MCF 10A (cell line): ENCODE data around the gene PLA2G3. TPM values are rescaled to one million over a fixed set of nuclear protein-coding genes. Genes with fewer than 3 reads are reported as not detected.

Experiments used
- BruUV-seq: library from RNA; stranded (reverse); fragments of 400-500 nt; replicated peaks from 2 replicates; lab custom pipeline; 2021; lab: Mats Ljungman, UMichigan
- CTCF ChIA-PET: fragments of 300-600 bp; sonication (Branson Sonifier 250); formaldehyde crosslinking; extraction: SDS; loops from one replicate; lab custom pipeline; 2021; ENCODE audit warnings: antibody characterized with exemption, inconsistent platforms; lab: Yijun Ruan, JAX
- POLR2A ChIA-PET: fragments of 300-600, 350-650 bp; sonication (Branson Sonifier 250); formaldehyde crosslinking; extraction: SDS; loops from one replicate; lab custom pipeline; 2020; ENCODE audit warnings: antibody characterized with exemption, inconsistent platforms; lab: Yijun Ruan, JAX
- DNase-seq: peaks from one replicate; pipeline ENCODE4 v3.0.0-alpha.2; 2018; ENCODE audit not compliant: unreplicated experiment
- H3K27ac Mint-ChIP-seq: one replicate; pipeline ENCODE4 v1.8.0; 2022; ENCODE audit warnings: mild to moderate bottlenecking, low read depth, mixed read lengths; ENCODE audit not compliant: unreplicated experiment
- H3K27me3 Mint-ChIP-seq: one replicate; pipeline ENCODE4 v1.8.0; 2022; ENCODE audit warnings: mixed read lengths; ENCODE audit not compliant: insufficient read depth, unreplicated experiment
- H3K36me3 Mint-ChIP-seq: one replicate; pipeline ENCODE4 v1.8.0; 2022; ENCODE audit warnings: mild to moderate bottlenecking, moderate library complexity, mixed read lengths; ENCODE audit not compliant: insufficient read depth, unreplicated experiment
- H3K4me1 Mint-ChIP-seq: one replicate; pipeline ENCODE4 v1.8.0; 2022; ENCODE audit warnings: mixed read lengths; ENCODE audit not compliant: insufficient read depth, unreplicated experiment
- H3K4me3 Mint-ChIP-seq: one replicate; pipeline ENCODE4 v1.8.0; 2022; ENCODE audit warnings: mild to moderate bottlenecking, moderate library complexity, mixed read lengths; ENCODE audit not compliant: unreplicated experiment
- H3K9me3 Mint-ChIP-seq: one replicate; pipeline ENCODE4 v1.8.0; 2022; ENCODE audit warnings: mixed read lengths; ENCODE audit not compliant: unreplicated experiment
- CTCF ChIP-seq: fragments of 200-600 bp; IDR thresholded peaks from one replicate; pipeline ENCODE4 v1.8.0; 2022; ENCODE audit warnings: antibody characterized with exemption, mild to moderate bottlenecking; ENCODE audit not compliant: unreplicated experiment
- intact Hi-C: fragments of 100-400 bp; cut with micrococcal nuclease; formaldehyde crosslinking; loops from 2 replicates; pipeline ENCODE4 v1.14.1; 2022
- total RNA-seq: library from RNA; stranded (reverse); gene quantifications from 2 replicates; pipeline ENCODE4 v1.2.3, GENCODE V29; 2022

Gene PLA2G3
- total RNA-seq, 1 experiment from 2014 or later = not detected

GRCh38 chr22:31121403-31121802 is 18.9 kb downstream of the PLA2G3 start:
- no peak for DNase-seq
- CTCF ChIA-PET = interaction anchor here (0.6 to 1.4 kb wide), 2 partner anchors 13 to 37 kb away, joined by 3 to 7 read pairs; no protein-coding TSS in a partner anchor
- Mint-ChIP-seq H3K4me3 (no peak overlapping the region), H3K4me1 (peaks cover 5% of the 10 kb centered on the region), H3K27ac (no peak overlapping the region), H3K36me3 (no peaks in the 10 kb centered on the region), H3K9me3 (no peaks in the 10 kb centered on the region), H3K27me3 (no peaks in the 10 kb centered on the region)
- BruUV-seq = no TSS peak
- intact Hi-C loops = no loop called here
- TF ChIP-seq CTCF = no peak
- POLR2A ChIA-PET = interaction anchor here (0.7 kb wide), 1 partner anchor 38 kb away, joined by 3 read pairs; the partner anchor contains the start of gene RNF185

GRCh38 chr22:31120642-31121041 is 19.7 kb downstream of the PLA2G3 start:
- H3K27ac Mint-ChIP-seq = no peak overlapping the region
- intact Hi-C loops = no loop called here
- no peaks in the 10 kb centered on the region for H3K36me3 Mint-ChIP-seq
- TF ChIP-seq CTCF = no peak
- H3K27me3 Mint-ChIP-seq = no peaks in the 10 kb centered on the region
- no peak for DNase-seq
- BruUV-seq = no TSS peak
- no peak overlapping the region for H3K4me3 Mint-ChIP-seq
- ChIA-PET POLR2A (no interaction called here), CTCF (no interaction called here)
- peaks cover 5% of the 10 kb centered on the region for H3K4me1 Mint-ChIP-seq
- no peaks in the 10 kb centered on the region for H3K9me3 Mint-ChIP-seq

GRCh38 chr22:31120230-31120629 is 20.1 kb downstream of the PLA2G3 start:
- H3K4me3 Mint-ChIP-seq = no peak overlapping the region
- BruUV-seq = no TSS peak
- peaks cover 5% of the 10 kb centered on the region for H3K4me1 Mint-ChIP-seq
- H3K27me3 Mint-ChIP-seq = no peaks in the 10 kb centered on the region
- ChIA-PET CTCF (no interaction called here), POLR2A (interaction anchor here (0.7 kb wide), 1 partner anchor 13 kb away, joined by 3 read pairs; the partner anchor contains the start of gene SELENOM)
- no peak for DNase-seq
- no peaks in the 10 kb centered on the region for H3K9me3 Mint-ChIP-seq
- no peak overlapping the region for H3K27ac Mint-ChIP-seq
- intact Hi-C loops = no loop called here
- no peaks in the 10 kb centered on the region for H3K36me3 Mint-ChIP-seq
- no peak for TF ChIP-seq CTCF

- intact Hi-C loops = no loop called here
- Mint-ChIP-seq H3K36me3 (no peaks in the 10 kb centered on the region), H3K4me3 (no peak overlapping the region), H3K4me1 (peaks cover 5% of the 10 kb centered on the region), H3K9me3 (no peaks in the 10 kb centered on the region), H3K27me3 (no peaks in the 10 kb centered on the region), H3K27ac (no peak overlapping the region)
- CTCF ChIA-PET = interaction anchor here (1.5 kb wide), 1 partner anchor 11 kb away, joined by 6 read pairs; no protein-coding TSS in a partner anchor
- no TSS peak for BruUV-seq
- TF ChIP-seq CTCF = no peak
- DNase-seq = no peak
- POLR2A ChIA-PET = interaction anchor here (0.7 kb wide), 1 partner anchor 12 kb away, joined by 3 read pairs; the partner anchor contains the start of gene SELENOM
These were observed 21.1 kb downstream of the PLA2G3 start for GRCh38 chr22:31119026-31119717.
